ENCODE data around the gene NPLOC4.

GRCh38 chr17:81609541-81610311 is 27.2 kb downstream of the NPLOC4 start:
- no peak for TF ChIP-seq GPBP1L1 (CRISPR knock-in tag; IDR thresholded peaks at IDR 0.05)
- no peak for TF ChIP-seq ZNF234 (CRISPR knock-in tag; conservative IDR thresholded peaks at IDR 0.05)
- TF ChIP-seq POLR2A (IDR thresholded peaks at IDR 0.05; ENCODE audit: insufficient read depth in 1 of 2, low read depth in 2 of 2, low read length in 2 of 2): no peak
- no peak for TF ChIP-seq ZNF747 (CRISPR knock-in tag; IDR thresholded peaks at IDR 0.05; ENCODE audit: borderline replicate concordance)
- TF ChIP-seq TFE3 (CRISPR knock-in tag; IDR thresholded peaks at IDR 0.05): no peak
- TF ChIP-seq ZNF274 (CRISPR knock-in tag; IDR thresholded peaks at IDR 0.05): no peak
- no peak for TF ChIP-seq ZBTB33 (CRISPR knock-in tag; IDR thresholded peaks at IDR 0.05)
- no peak for TF ChIP-seq ZKSCAN1 (IDR thresholded peaks at IDR 0.05; ENCODE audit: low read length)
- no peak for TF ChIP-seq ZSCAN20 (CRISPR knock-in tag; IDR thresholded peaks at IDR 0.05; ENCODE audit: borderline replicate concordance)
- no peak for TF ChIP-seq GABPB1 (CRISPR knock-in tag; IDR thresholded peaks at IDR 0.05)

Measured in HepG2 (cell line).